D721Med (cell line): ENCODE measurements around the gene SORCS2.

ENCODE experiments used
- DNase-seq: peaks from one replicate; pipeline ENCODE4 v3.0.0; 2011; ENCODE audit warnings: low spot score; ENCODE audit not compliant: insufficient read length
- FAIRE-seq: peaks from 2 replicates; lab custom pipeline; 2011; peaks lifted over from hg19 to GRCh38; lab: Jason Lieb, UNC
- TF ChIP-seq, protein P1 (sequence below): IDR thresholded peaks from 2 replicates; pipeline ENCODE4 v1.5.1; 2012; ENCODE audit warnings: mild to moderate bottlenecking, control low read depth; ENCODE audit not compliant: insufficient read depth; ENCODE audit errors: missing control alignments

SORCS2 gene

DNA sequence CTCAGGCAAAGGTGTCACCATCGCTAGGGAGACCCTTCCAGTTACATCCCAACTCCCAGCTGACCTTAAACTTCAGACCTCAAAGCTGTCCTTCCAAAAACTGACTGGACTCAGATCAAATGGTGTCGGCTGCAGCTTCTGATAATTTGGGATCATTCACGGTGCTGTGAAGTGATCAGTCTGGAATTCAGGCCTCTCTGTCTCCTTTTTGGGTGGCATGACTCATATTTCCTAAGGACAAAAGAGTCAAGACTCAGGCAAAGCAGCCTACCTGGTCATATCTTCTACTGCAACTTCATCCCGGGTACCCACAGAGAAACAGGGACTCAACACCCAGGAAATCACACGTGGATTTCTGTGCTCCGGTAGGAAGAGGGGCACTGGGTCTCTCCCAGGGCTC lies 87.6 kb downstream of the SORCS2 start:
- DNase-seq: no peak
- no peak for FAIRE-seq
- TF ChIP-seq, protein P1, sequence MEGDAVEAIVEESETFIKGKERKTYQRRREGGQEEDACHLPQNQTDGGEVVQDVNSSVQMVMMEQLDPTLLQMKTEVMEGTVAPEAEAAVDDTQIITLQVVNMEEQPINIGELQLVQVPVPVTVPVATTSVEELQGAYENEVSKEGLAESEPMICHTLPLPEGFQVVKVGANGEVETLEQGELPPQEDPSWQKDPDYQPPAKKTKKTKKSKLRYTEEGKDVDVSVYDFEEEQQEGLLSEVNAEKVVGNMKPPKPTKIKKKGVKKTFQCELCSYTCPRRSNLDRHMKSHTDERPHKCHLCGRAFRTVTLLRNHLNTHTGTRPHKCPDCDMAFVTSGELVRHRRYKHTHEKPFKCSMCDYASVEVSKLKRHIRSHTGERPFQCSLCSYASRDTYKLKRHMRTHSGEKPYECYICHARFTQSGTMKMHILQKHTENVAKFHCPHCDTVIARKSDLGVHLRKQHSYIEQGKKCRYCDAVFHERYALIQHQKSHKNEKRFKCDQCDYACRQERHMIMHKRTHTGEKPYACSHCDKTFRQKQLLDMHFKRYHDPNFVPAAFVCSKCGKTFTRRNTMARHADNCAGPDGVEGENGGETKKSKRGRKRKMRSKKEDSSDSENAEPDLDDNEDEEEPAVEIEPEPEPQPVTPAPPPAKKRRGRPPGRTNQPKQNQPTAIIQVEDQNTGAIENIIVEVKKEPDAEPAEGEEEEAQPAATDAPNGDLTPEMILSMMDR: no peak

- FAIRE-seq (no peak), DNase-seq (no peak)
- TF ChIP-seq, protein P1: no peak
These were observed 88.8 kb downstream of the SORCS2 start for GRCh38 chr4:7280926-7281690.

- TF ChIP-seq, protein P1: no peak
- DNase-seq (no peak), FAIRE-seq (no peak)
These were observed 89.6 kb downstream of the SORCS2 start for GRCh38 chr4:7281691-7282665.

DNA sequence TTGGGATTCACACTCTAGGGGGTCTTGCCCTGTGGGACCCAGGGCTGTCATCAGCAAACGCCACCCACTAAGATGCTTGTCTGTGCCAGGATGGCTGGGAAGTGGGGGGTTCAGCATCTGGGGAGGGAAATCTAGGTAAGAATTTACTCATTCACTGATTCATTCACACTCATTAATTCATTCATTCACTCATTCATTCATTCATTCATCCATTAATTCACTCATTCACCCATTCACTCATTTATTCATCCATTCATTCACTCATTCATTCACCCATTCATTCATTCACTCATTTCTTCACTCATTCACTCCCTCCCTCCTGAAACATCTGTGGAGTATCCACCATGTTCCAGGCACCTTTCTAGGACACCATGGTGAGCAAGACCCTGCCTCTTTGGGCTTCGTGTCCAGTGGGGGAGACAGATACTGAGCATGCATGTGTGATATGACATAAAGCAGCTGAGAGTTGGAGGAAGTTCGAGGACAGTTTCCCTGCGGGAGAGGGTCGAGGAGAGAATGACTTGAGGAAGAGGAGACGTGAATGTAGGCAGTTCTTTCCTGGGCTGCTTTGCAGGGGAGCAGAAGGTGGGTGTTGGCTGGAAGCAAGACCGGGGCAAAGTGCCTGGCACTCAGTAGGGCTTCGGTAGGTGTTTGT lies 90.6 kb downstream of the SORCS2 start:
- no peak for FAIRE-seq

GRCh38 chr4:7285244-7286094 lies 93.1 kb downstream of the SORCS2 start:
- TF ChIP-seq, protein P1: no peak
- FAIRE-seq (no peak), DNase-seq (no peak)

More for the DNA sequence above, 90.6 kb downstream of the SORCS2 start:
- TF ChIP-seq, protein P1: no peak
- DNase-seq: no peak

GRCh38 chr4:7286170-7286569 lies 93.8 kb downstream of the SORCS2 start:
- no peak for FAIRE-seq

More at GRCh38 chr4:7286170-7286569, 93.8 kb downstream of the SORCS2 start:
- TF ChIP-seq, protein P1: no peak
- DNase-seq: no peak
